Colonic mucosa (tissue), 4 donors: Measurements from ENCODE around the gene PXT1. TPM values are rescaled to one million over a fixed set of nuclear protein-coding genes. Genes with fewer than 3 reads are reported as not detected.

Source experiments
- DNase-seq: peaks from one replicate; pipeline ENCODE4 v3.0.0-alpha.2; 2020
- H3K27ac ChIP-seq: fragments of 200-600 bp; one replicate; pipeline ENCODE4 v1.8.0; 2021
- H3K27me3 ChIP-seq: fragments of 200-600 bp; one replicate; pipeline ENCODE4 v1.8.0; 2021
- H3K36me3 ChIP-seq: fragments of 200-600 bp; one replicate; pipeline ENCODE4 v1.8.0; 2021
- H3K4me1 ChIP-seq: fragments of 200-600 bp; one replicate; pipeline ENCODE4 v1.8.0; 2021; ENCODE audit warnings: mild to moderate bottlenecking
- H3K4me3 ChIP-seq: fragments of 200-600 bp; one replicate; pipeline ENCODE4 v1.8.0; 2021
- H3K9ac ChIP-seq, 2 donors: one replicate each; pipeline ENCODE4 v1.7.0; 2013; ENCODE audit warnings: control low read depth in 2 of 2, low read depth in 2 of 2, low read length in 2 of 2
- H3K9me3 ChIP-seq: fragments of 200-600 bp; one replicate; pipeline ENCODE4 v1.8.0; 2021
- CTCF ChIP-seq: fragments of 200-600 bp; IDR thresholded peaks from one replicate; pipeline ENCODE4 v1.8.0; 2022; ENCODE audit warnings: antibody characterized with exemption, mild to moderate bottlenecking
- intact Hi-C: fragments of 100-400 bp; cut with DNase I; formaldehyde crosslinking; loops from one replicate; pipeline ENCODE4 v1.14.1; 2022
- total RNA-seq, 2 donors: library from RNA; stranded (reverse); fragmentation: NEBNext Ultra II Directional in 1 of 2; extraction: Animal tissue kit (Norgen Biotek cat#: 25700) in 1 of 2; gene quantifications; one replicate each; pipeline ENCODE4 v1.2.1, GENCODE V29; 2021
- donor health status: healthy.
- donor health status: DM: no; HTN: no; CAD: no.
- donor health status: DM: no; HTN: no; CAD: no.

The PXT1 gene
- total RNA-seq, 2 donors from 2014 or later, result not detected

GRCh38 chr6:36469148-36469661 is 26.6 kb upstream of the PXT1 start:
- no peak for TF ChIP-seq CTCF
- Histone ChIP-seq H3K9me3 (no peaks in the 10 kb centered on the region), H3K27ac (no peak overlapping the region), H3K36me3 (no peaks in the 10 kb centered on the region), H3K9ac (no peak overlapping the region), H3K4me3 (no peak overlapping the region), H3K4me1 (no peaks in the 10 kb centered on the region), H3K27me3 (no peaks in the 10 kb centered on the region)
- no peak for DNase-seq
- intact Hi-C loops, result no loop called here

- TF ChIP-seq CTCF, result no peak
- DNase-seq, result no peak
- no peak overlapping the region for H3K27ac ChIP-seq
- H3K36me3 ChIP-seq, result no peaks in the 10 kb centered on the region
- H3K4me1 ChIP-seq, result no peaks in the 10 kb centered on the region
- H3K4me3 ChIP-seq, result no peak overlapping the region
- intact Hi-C loops, result no loop called here
- H3K9ac ChIP-seq, result no peak overlapping the region
- H3K9me3 ChIP-seq, result no peaks in the 10 kb centered on the region
- H3K27me3 ChIP-seq, result no peaks in the 10 kb centered on the region
Measured at GRCh38 chr6:36467625-36468024, 25.0 kb upstream of the PXT1 start.

- intact Hi-C loops, result no loop called here
- no peak for DNase-seq
- no peak for TF ChIP-seq CTCF
- H3K9me3 ChIP-seq, result no peaks in the 10 kb centered on the region
- H3K9ac ChIP-seq, result no peak overlapping the region
- H3K4me3 ChIP-seq, result no peak overlapping the region
- no peaks in the 10 kb centered on the region for H3K36me3 ChIP-seq
- H3K27ac ChIP-seq, result no peak overlapping the region
- no peaks in the 10 kb centered on the region for H3K4me1 ChIP-seq
- H3K27me3 ChIP-seq, result no peaks in the 10 kb centered on the region
Measured at GRCh38 chr6:36464233-36464632, 21.6 kb upstream of the PXT1 start.

GRCh38 chr6:36463676-36464075 is 21.0 kb upstream of the PXT1 start:
- Histone ChIP-seq H3K36me3 (no peaks in the 10 kb centered on the region), H3K27me3 (no peaks in the 10 kb centered on the region), H3K4me1 (no peaks in the 10 kb centered on the region), H3K9me3 (no peaks in the 10 kb centered on the region), H3K27ac (no peak overlapping the region), H3K9ac (no peak overlapping the region), H3K4me3 (no peak overlapping the region)
- no peak for DNase-seq
- intact Hi-C loops, result no loop called here
- TF ChIP-seq CTCF, result no peak

- Histone ChIP-seq H3K4me1 (no peaks in the 10 kb centered on the region), H3K9me3 (no peaks in the 10 kb centered on the region), H3K27me3 (no peaks in the 10 kb centered on the region), H3K9ac (no peak overlapping the region), H3K4me3 (no peak overlapping the region), H3K27ac (no peak overlapping the region), H3K36me3 (no peaks in the 10 kb centered on the region)
- no peak for DNase-seq
- intact Hi-C loops, result no loop called here
- no peak for TF ChIP-seq CTCF
Measured at GRCh38 chr6:36461646-36462045, 19.0 kb upstream of the PXT1 start.

GRCh38 chr6:36460916-36461315 is 18.3 kb upstream of the PXT1 start:
- no peak overlapping the region for H3K4me3 ChIP-seq
- H3K9me3 ChIP-seq, result no peaks in the 10 kb centered on the region
- no peak for DNase-seq
- H3K9ac ChIP-seq, result no peak overlapping the region
- no peaks in the 10 kb centered on the region for H3K27me3 ChIP-seq
- no peaks in the 10 kb centered on the region for H3K36me3 ChIP-seq
- intact Hi-C loops, result no loop called here
- H3K4me1 ChIP-seq, result no peaks in the 10 kb centered on the region
- TF ChIP-seq CTCF, result no peak
- H3K27ac ChIP-seq, result no peak overlapping the region
